ENCODE measurements around the gene CYB5R3.

DNA sequence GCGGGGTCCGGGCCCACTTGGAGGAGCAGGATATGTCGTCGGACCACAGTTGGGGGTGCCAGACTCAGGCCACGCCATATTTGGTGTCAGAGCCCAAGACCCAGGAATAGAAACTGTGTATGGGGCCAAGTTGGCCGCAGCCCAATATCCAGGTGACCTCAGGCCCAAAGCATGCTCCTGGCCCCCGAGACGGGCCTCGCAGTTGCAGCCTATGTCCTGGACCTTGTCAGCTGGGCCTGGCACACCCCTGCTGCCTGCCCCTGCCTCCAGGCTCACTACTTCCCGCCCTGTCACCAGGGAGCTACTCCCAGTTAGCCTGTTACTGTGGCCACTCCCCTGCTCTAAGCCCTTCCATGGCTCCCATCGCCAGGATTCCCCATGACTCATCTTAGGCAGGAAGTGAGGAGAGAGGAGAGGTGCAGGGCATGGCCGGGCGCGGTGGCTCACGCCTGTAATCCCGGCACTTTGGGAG is 48.4 kb upstream of the CYB5R3 start:
- TF ChIP-seq, protein P1, sequence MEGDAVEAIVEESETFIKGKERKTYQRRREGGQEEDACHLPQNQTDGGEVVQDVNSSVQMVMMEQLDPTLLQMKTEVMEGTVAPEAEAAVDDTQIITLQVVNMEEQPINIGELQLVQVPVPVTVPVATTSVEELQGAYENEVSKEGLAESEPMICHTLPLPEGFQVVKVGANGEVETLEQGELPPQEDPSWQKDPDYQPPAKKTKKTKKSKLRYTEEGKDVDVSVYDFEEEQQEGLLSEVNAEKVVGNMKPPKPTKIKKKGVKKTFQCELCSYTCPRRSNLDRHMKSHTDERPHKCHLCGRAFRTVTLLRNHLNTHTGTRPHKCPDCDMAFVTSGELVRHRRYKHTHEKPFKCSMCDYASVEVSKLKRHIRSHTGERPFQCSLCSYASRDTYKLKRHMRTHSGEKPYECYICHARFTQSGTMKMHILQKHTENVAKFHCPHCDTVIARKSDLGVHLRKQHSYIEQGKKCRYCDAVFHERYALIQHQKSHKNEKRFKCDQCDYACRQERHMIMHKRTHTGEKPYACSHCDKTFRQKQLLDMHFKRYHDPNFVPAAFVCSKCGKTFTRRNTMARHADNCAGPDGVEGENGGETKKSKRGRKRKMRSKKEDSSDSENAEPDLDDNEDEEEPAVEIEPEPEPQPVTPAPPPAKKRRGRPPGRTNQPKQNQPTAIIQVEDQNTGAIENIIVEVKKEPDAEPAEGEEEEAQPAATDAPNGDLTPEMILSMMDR (optimal IDR thresholded peaks at IDR 0.05 in 1 of 3, IDR thresholded peaks at IDR 0.05 in 1 of 3, conservative IDR thresholded peaks at IDR 0.05 in 1 of 3; ENCODE audit: extremely low read depth in 1 of 3, insufficient read depth in 2 of 3, low read length in 3 of 3): no peak
- TF ChIP-seq EZH2 (IDR thresholded peaks at IDR 0.05; ENCODE audit: low read length): no peak

Data from keratinocyte (primary cell).